ENCODE measurements around the gene GPR153. TPM values are rescaled to one million over a fixed set of nuclear protein-coding genes. Genes with fewer than 3 reads are reported as not detected.
A peak's percentile ranks its signal among the peaks of the same experiment; 100 is the strongest.

GPR153 gene
- total and polyA plus RNA-seq, 2 of the 8 experiments (the other 6 are each of a cell fraction or from before 2014, with no cell fraction given), result 5.7 to 8.1 TPM

GRCh38 chr1:6260433-6260934 is 414 bp downstream of the GPR153 start:
- no peaks in the 10 kb centered on the region for H3K9me3 ChIP-seq (ENCODE audit: insufficient read depth in 2 of 2, low read depth in 1 of 2, low read length in 1 of 2)
- FAIRE-seq (no peak), DNase-seq (ENCODE audit: low read depth in 1 of 2, low spot score in 2 of 2) (peak in 1 of 2 experiments; percentile 73)
- no CpG with 5 or more reads among the region's 61 CpGs for WGBS, 2 experiments (ENCODE audit: extremely low coverage in 1 of 2, insufficient coverage in 1 of 2, insufficient read length in 1 of 2, insufficient replicate concordance in 2 of 2, low coverage in 1 of 2, low lambda C conversion rate in 2 of 2, missing lambda C conversion rate in 1 of 2)
- no peak overlapping the region for H3K56ac ChIP-seq (replicated peaks; ENCODE audit: insufficient read length, low read depth, low read length)
- no peaks in the 10 kb centered on the region for H3K79me1 ChIP-seq (ENCODE audit: low read depth, low read length)
- no peaks in the 10 kb centered on the region for H3K79me2 ChIP-seq (ENCODE audit: control insufficient read depth in 1 of 2, insufficient read depth in 2 of 2, low read length in 2 of 2)
- H3K4me2 ChIP-seq (ENCODE audit: insufficient read depth in 1 of 2, low read depth in 2 of 2, low read length in 2 of 2), result peak overlapping the region; percentile 67 to 70
- peaks cover 13 to 22% of the 10 kb centered on the region in 2 experiments for H4K20me1 ChIP-seq (replicated peaks in 1 of 2; ENCODE audit: control insufficient read depth in 1 of 2, insufficient read depth in 2 of 2, low read length in 2 of 2)
- H2BK5ac ChIP-seq (ENCODE audit: low read depth, low read length), result no peak overlapping the region
- no peak overlapping the region for H2BK120ac ChIP-seq (replicated peaks; ENCODE audit: low read depth, low read length)
- H3K27ac ChIP-seq (ENCODE audit: low read depth, low read length), result no peak overlapping the region
- H3K36me3 ChIP-seq (ENCODE audit: control insufficient read depth in 2 of 4, insufficient read depth in 4 of 4, low read length in 3 of 4), result no peaks in the 10 kb centered on the region
- H2BK15ac ChIP-seq (ENCODE audit: low read length), result no peak overlapping the region
- no peak overlapping the region for H2AK5ac ChIP-seq (ENCODE audit: low read depth, low read length)
- H3K9ac ChIP-seq (replicated peaks in 1 of 4; ENCODE audit: extremely low read depth in 1 of 4, low read depth in 3 of 4, low read length in 3 of 4), result no peak overlapping the region
- peaks cover 0 to 13% (median 3%) of the 10 kb centered on the region in 4 experiments; a peak in 6 of 7 replicates for H3K4me1 ChIP-seq (replicated peaks in 1 of 4; ENCODE audit: control insufficient read depth in 3 of 4, insufficient read depth in 4 of 4, low read length in 3 of 4)
- peak overlapping the region; percentile 45 to 86 (median 50) for H3K4me3 ChIP-seq (ENCODE audit: extremely low read depth in 1 of 4, insufficient read depth in 2 of 4, low read depth in 3 of 4, low read length in 4 of 4)
- peak overlapping the region; percentile 65; the same call in 1 of the 2 replicates for H4K8ac ChIP-seq (ENCODE audit: extremely low read depth, insufficient read depth, low read length)
- H4K5ac ChIP-seq (ENCODE audit: insufficient read length, low read depth, low read length), result no peak overlapping the region
- no peak overlapping the region for H3K14ac ChIP-seq (ENCODE audit: insufficient read length)
- H4K91ac ChIP-seq (replicated peaks; ENCODE audit: insufficient read length, low read length), result no peak overlapping the region
- H3K27me3 ChIP-seq (replicated peaks in 1 of 4; ENCODE audit: control insufficient read depth in 3 of 4, extremely low read depth in 1 of 4, insufficient read depth in 3 of 4, low read length in 3 of 4), result peaks cover 0 to 20% (median 13%) of the 10 kb centered on the region in 4 experiments; a peak in 3 of 7 replicates
- H3K23ac ChIP-seq (ENCODE audit: insufficient read length), result no peak overlapping the region
- no peak overlapping the region for H2BK12ac ChIP-seq (ENCODE audit: low read depth, low read length)
- H3K18ac ChIP-seq (ENCODE audit: extremely low read depth, low read length), result no peak overlapping the region; the same call in 1 of the 2 replicates
- H3K23me2 ChIP-seq (ENCODE audit: low read depth, low read length), result peaks cover 7% of the 10 kb centered on the region; the same call in 1 of the 2 replicates
- no peak overlapping the region for H3K4ac ChIP-seq (replicated peaks; ENCODE audit: insufficient read length, low read depth, low read length)
- ChIA-PET CTCF (ENCODE audit: partially characterized antibody) (interaction anchor here (2.3 to 3.1 kb wide), 4 partner anchors 14 to 97 kb away, joined by 8 to 25 read pairs (median 14); no protein-coding TSS in a partner anchor), POLR2A (ENCODE audit: partially characterized antibody) (interaction anchor here (1.3 to 2.8 kb wide), 2 partner anchors 12 to 16 kb away, joined by 3 to 17 read pairs; partner anchors contain the start of gene HES3)
- no peak overlapping the region for H2AFZ ChIP-seq (ENCODE audit: low read length)
- no peak overlapping the region for H2BK20ac ChIP-seq (ENCODE audit: low read length)
- no peak for TF ChIP-seq MAFK (IDR thresholded peaks at IDR 0.05; ENCODE audit: low read depth, low read length)
- no peak for TF ChIP-seq TAF1 (IDR thresholded peaks at IDR 0.05; ENCODE audit: low read depth, low read length)
- no peak for TF ChIP-seq POLR2AphosphoS5 (IDR thresholded peaks at IDR 0.05; ENCODE audit: low read depth, low read length)
- TF ChIP-seq KDM1A (IDR thresholded peaks at IDR 0.05; ENCODE audit: borderline replicate concordance, low read length), result no peak
- TF ChIP-seq RBBP5 (IDR thresholded peaks at IDR 0.05; ENCODE audit: borderline replicate concordance, low read depth, low read length), result 0 out of 2 replicates have a peak, but pooled peaks have one; percentile 55
- TF ChIP-seq YY1 (IDR thresholded peaks at IDR 0.05; ENCODE audit: low read depth, low read length), result no peak
- TF ChIP-seq ASH2L (IDR thresholded peaks at IDR 0.05; ENCODE audit: low read length), result peak; percentile 16
- no peak for TF ChIP-seq SIRT6 (IDR thresholded peaks at IDR 0.05; ENCODE audit: low read length)
- TF ChIP-seq SRF (IDR thresholded peaks at IDR 0.05; ENCODE audit: low read depth, low read length), result no peak
- TF ChIP-seq CTBP2 (IDR thresholded peaks at IDR 0.05; ENCODE audit: borderline replicate concordance, insufficient read depth, insufficient read length, low read length), result no peak
- TF ChIP-seq TBP (IDR thresholded peaks at IDR 0.05; ENCODE audit: low read depth, low read length), result no peak
- no peak for TF ChIP-seq ZNF274 (IDR thresholded peaks at IDR 0.05; ENCODE audit: borderline replicate concordance, extremely low read depth, low read length)
- no peak for TF ChIP-seq EP300 (IDR thresholded peaks at IDR 0.05; ENCODE audit: borderline replicate concordance in 1 of 2, low read depth in 2 of 2, low read length in 2 of 2)
- TF ChIP-seq NANOG (IDR thresholded peaks at IDR 0.05; ENCODE audit: insufficient read depth, low read depth, low read length, poor library complexity, severe bottlenecking), result no peak

Measured in H1 (cell line).